Measurements from ENCODE around the gene ZNF394.

The ZNF394 gene

GRCh38 chr7:99493823-99494222 is 6.3 kb downstream of the ZNF394 start:
- no peak overlapping the region for H3K4me3 ChIP-seq (ENCODE audit: low read depth, low read length)
- TF ChIP-seq CTCF (IDR thresholded peaks at IDR 0.05; ENCODE audit: low read depth, low read length, missing control alignments): no peak
- DNase-seq (ENCODE audit: low read depth): no peak

GRCh38 chr7:99490878-99491277 is 9.2 kb downstream of the ZNF394 start:
- no peak for TF ChIP-seq CTCF (IDR thresholded peaks at IDR 0.05; ENCODE audit: low read depth, low read length, missing control alignments)
- DNase-seq (ENCODE audit: low read depth): no peak
- no peak overlapping the region for H3K4me3 ChIP-seq (ENCODE audit: low read depth, low read length)

DNA sequence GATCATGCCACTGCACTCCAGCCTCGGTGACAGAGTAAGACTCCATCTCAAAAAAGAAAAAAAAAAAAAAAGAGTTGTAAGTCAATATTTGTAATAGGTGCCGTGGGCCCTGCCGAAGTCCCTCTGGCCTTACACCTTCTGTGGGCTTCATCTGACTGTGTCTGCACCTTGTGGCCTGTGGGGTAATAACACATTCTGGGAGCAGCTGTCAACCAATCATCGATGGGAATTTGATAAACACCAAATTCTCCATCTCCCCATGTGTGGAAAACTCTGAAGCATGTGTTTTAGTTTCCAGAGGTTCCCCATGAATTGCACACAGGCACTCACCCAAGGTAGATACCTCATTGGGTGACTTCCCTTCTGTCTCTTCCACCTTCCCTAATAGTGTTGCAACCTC is 10.8 kb downstream of the ZNF394 start:
- no peak for TF ChIP-seq CTCF (IDR thresholded peaks at IDR 0.05; ENCODE audit: low read depth, low read length, missing control alignments)
- H3K4me3 ChIP-seq (ENCODE audit: low read depth, low read length): no peak overlapping the region
- no peak for DNase-seq (ENCODE audit: low read depth)

GRCh38 chr7:99485094-99485493 is 15.0 kb downstream of the ZNF394 start:
- DNase-seq (ENCODE audit: low read depth): no peak
- no peak for TF ChIP-seq CTCF (IDR thresholded peaks at IDR 0.05; ENCODE audit: low read depth, low read length, missing control alignments)
- no peak overlapping the region for H3K4me3 ChIP-seq (ENCODE audit: low read depth, low read length)

GRCh38 chr7:99478464-99479440 is 21.3 kb downstream of the ZNF394 start:
- no peak for DNase-seq (ENCODE audit: low read depth)
- H3K4me3 ChIP-seq (ENCODE audit: low read depth, low read length): no peak overlapping the region
- TF ChIP-seq CTCF (IDR thresholded peaks at IDR 0.05; ENCODE audit: low read depth, low read length, missing control alignments): no peak

DNA sequence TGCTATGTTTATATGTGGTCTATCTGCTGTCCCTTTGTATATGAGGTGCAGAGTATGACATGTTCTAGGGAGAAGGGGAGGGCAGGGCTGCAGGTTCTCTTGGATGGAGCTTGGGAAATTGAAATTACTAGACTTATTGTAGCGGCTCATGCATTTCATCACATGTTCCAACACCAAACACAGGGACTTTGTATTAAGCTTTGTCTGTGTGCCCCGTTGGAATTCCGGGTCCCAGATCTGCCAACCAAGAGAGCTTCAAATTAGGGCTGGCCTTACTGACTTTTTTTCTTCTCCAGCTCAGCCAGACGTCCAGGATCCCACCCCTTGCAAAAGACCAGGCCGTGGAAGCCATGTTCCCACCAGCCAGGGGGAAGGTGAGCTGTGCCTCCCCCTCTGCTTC is 24.0 kb downstream of the ZNF394 start:
- no peak for TF ChIP-seq CTCF (IDR thresholded peaks at IDR 0.05; ENCODE audit: low read depth, low read length, missing control alignments)
- no peak for DNase-seq (ENCODE audit: low read depth)
- no peak overlapping the region for H3K4me3 ChIP-seq (ENCODE audit: low read depth, low read length)

DNA sequence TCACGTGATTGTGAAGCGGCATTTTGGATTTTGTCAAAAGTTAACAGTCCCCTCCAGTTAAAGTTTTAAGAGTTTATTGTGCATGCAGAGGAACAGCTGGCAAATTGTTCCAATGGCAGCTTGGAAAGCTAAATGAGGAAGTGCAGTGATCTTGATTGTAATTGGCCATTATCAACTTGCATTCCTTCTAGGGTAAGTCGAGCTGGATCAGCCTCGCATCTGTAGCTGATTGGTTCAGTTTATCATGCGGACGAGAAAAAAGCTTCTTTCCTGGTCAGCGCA is 26.8 kb downstream of the ZNF394 start:
- peak overlapping the region; percentile 89 for H3K4me3 ChIP-seq (ENCODE audit: low read depth, low read length)
- TF ChIP-seq CTCF (IDR thresholded peaks at IDR 0.05; ENCODE audit: low read depth, low read length, missing control alignments): no peak
- DNase-seq (ENCODE audit: low read depth): no peak
